Smooth muscle cell (in vitro differentiated cells): Measurements from ENCODE around the gene FOXF2. TPM values are rescaled to one million over a fixed set of nuclear protein-coding genes. Genes with fewer than 3 reads are reported as not detected.

ENCODE experiments used
- DNase-seq: peaks from one replicate; lab custom pipeline; 2025; ENCODE audit not compliant: unreplicated experiment; lab: John Stamatoyannopoulos, UW
- H2AFZ ChIP-seq: fragments of 200-600 bp; sonication (generic); 2 replicates; pipeline ENCODE4 v1.6.0; 2016; ENCODE audit warnings: antibody characterized with exemption, low read depth, mild to moderate bottlenecking
- H3F3A ChIP-seq: fragments of 200-600 bp; sonication (generic); 2 replicates; pipeline ENCODE4 v1.6.0; 2017; ENCODE audit warnings: antibody characterized with exemption, low read depth
- H3K27ac ChIP-seq: fragments of 200-600 bp; sonication (generic); 2 replicates; pipeline ENCODE4 v1.5.1; 2016; ENCODE audit warnings: low read depth, mild to moderate bottlenecking
- H3K27me3 ChIP-seq: fragments of 200-600 bp; sonication (generic); 2 replicates; pipeline ENCODE4 v1.6.1; 2016; ENCODE audit warnings: low read depth, mild to moderate bottlenecking
- H3K36me3 ChIP-seq: fragments of 200-600 bp; sonication (generic); 2 replicates; pipeline ENCODE4 v1.5.1; 2016; ENCODE audit warnings: low read depth
- H3K4me1 ChIP-seq: fragments of 200-600 bp; sonication (generic); 2 replicates; pipeline ENCODE4 v1.5.1; 2016; ENCODE audit warnings: low read depth
- H3K4me2 ChIP-seq: fragments of 200-600 bp; sonication (generic); 2 replicates; pipeline ENCODE4 v1.6.0; 2016; ENCODE audit warnings: mild to moderate bottlenecking
- H3K4me3 ChIP-seq: fragments of 200-600 bp; sonication (generic); 2 replicates; pipeline ENCODE4 v1.5.1; 2016; ENCODE audit warnings: mild to moderate bottlenecking
- H3K79me2 ChIP-seq: fragments of 200-600 bp; sonication (generic); 2 replicates; pipeline ENCODE4 v1.6.0; 2016; ENCODE audit warnings: low read depth, mild to moderate bottlenecking
- H3K9ac ChIP-seq: fragments of 200-600 bp; sonication (generic); 2 replicates; pipeline ENCODE4 v1.6.0; 2016; ENCODE audit warnings: low read depth
- H3K9me3 ChIP-seq: fragments of 200-600 bp; sonication (generic); replicated peaks from 2 replicates; pipeline ENCODE4 v1.5.1; 2016; ENCODE audit warnings: low read depth
- H4K20me1 ChIP-seq: fragments of 200-600 bp; sonication (generic); 2 replicates; pipeline ENCODE4 v1.6.0; 2016; ENCODE audit warnings: low read depth
- WGBS: methylation state at CpG from one replicate; pipeline ENCODE4 v1.1.7; 2016; ENCODE audit warnings: low lambda C conversion rate; 5-methylcytosine and 5-hydroxymethylcytosine counted together
- polyA plus RNA-seq: library from polyadenylated mRNA; unstranded; fragments of >200 nt; fragmentation: Nextera tagmentation; extraction: Ambion mirVana; gene quantifications from 2 replicates; pipeline ENCODE4 v1.2.1, GENCODE V29; 2016
- total RNA-seq: library from RNA; depleted of rRNA; stranded (reverse); fragments of >200 nt; gene quantifications from 2 replicates; pipeline ENCODE4 v1.2.3, GENCODE V29; 2014
- TF ChIP-seq, protein P1 (sequence below): fragments of 200-600 bp; sonication (generic); IDR thresholded peaks from 2 replicates; pipeline ENCODE4 v1.5.1; 2017; ENCODE audit warnings: borderline replicate concordance, mild to moderate bottlenecking, antibody characterized with exemption; ENCODE audit not compliant: insufficient read depth, poor library complexity, severe bottlenecking

The FOXF2 gene
- total and polyA plus RNA-seq, 2 experiments from 2014 or later: 3.5 to 4.8 TPM

DNA sequence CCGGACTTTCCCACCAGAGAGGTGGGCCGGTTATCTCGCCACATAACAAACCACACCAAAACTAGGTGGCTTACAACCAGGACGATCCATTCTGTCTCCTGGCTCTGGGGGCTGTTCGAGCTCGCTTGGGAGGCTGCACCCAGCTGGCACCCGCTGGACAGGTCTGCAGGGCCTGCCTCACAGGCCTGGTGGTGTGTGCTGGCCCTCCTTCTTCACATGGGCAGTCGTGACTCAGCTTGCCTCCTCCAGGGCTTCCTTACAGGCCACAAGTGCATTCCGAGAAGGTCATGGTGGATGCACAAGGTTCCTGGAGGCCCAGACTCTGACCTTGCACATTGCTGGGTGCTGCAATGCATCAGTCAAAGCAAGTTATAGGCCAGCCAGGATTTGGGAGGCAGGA lies 34.2 kb downstream of the FOXF2 start:
- H3K79me2 ChIP-seq: no peaks in the 10 kb centered on the region
- no peak for DNase-seq
- no peaks in the 10 kb centered on the region for H3K9me3 ChIP-seq
- H4K20me1 ChIP-seq: no peaks in the 10 kb centered on the region
- no peaks in the 10 kb centered on the region for H3K4me1 ChIP-seq
- no peaks in the 10 kb centered on the region for H3K36me3 ChIP-seq
- no peak overlapping the region for H3K27ac ChIP-seq
- no peak overlapping the region for H3K9ac ChIP-seq
- H3K4me2 ChIP-seq: no peak overlapping the region
- 81% methylated on average over 9 of the region's 9 CpGs for WGBS
- no peak overlapping the region for H3K4me3 ChIP-seq
- H3F3A ChIP-seq: no peaks in the 10 kb centered on the region
- H3K27me3 ChIP-seq: no peaks in the 10 kb centered on the region
- H2AFZ ChIP-seq: no peak overlapping the region
- TF ChIP-seq, protein P1, sequence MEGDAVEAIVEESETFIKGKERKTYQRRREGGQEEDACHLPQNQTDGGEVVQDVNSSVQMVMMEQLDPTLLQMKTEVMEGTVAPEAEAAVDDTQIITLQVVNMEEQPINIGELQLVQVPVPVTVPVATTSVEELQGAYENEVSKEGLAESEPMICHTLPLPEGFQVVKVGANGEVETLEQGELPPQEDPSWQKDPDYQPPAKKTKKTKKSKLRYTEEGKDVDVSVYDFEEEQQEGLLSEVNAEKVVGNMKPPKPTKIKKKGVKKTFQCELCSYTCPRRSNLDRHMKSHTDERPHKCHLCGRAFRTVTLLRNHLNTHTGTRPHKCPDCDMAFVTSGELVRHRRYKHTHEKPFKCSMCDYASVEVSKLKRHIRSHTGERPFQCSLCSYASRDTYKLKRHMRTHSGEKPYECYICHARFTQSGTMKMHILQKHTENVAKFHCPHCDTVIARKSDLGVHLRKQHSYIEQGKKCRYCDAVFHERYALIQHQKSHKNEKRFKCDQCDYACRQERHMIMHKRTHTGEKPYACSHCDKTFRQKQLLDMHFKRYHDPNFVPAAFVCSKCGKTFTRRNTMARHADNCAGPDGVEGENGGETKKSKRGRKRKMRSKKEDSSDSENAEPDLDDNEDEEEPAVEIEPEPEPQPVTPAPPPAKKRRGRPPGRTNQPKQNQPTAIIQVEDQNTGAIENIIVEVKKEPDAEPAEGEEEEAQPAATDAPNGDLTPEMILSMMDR: no peak

DNA sequence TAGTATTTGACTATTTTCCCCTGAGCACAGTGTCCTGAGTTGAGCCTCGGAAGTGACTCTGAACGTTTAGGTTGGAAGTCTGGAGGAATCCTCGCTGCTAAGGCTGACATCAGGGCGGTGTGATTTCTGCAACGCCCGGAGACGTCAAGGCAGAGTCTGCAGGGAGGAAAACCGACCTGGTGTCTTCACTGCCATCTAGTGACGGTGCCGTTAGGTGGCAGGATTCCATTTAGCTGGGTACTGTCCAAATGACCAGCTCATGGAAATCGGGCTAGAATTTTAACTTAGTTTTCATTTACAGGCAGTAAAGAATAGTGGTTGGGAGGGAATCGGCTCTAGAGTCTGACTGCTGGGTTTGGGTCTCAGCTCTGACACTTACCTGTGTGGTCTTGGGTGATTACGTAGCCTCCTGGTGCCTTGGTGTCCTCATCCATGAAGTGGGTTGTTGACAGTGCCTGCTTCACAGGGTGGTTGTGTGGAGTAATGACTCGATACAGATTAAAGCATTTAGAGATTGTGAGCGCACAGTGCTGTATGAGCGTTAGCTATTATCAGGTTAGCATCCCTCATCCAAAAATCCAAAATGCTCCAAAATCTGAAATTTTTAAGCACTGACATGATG lies 35.0 kb downstream of the FOXF2 start:
- Histone ChIP-seq H3K36me3 (no peaks in the 10 kb centered on the region), H3F3A (no peaks in the 10 kb centered on the region), H2AFZ (no peak overlapping the region), H3K27me3 (no peaks in the 10 kb centered on the region), H3K4me1 (no peaks in the 10 kb centered on the region), H4K20me1 (no peaks in the 10 kb centered on the region), H3K9ac (no peak overlapping the region), H3K9me3 (no peaks in the 10 kb centered on the region), H3K27ac (no peak overlapping the region), H3K79me2 (no peaks in the 10 kb centered on the region), H3K4me3 (no peak overlapping the region), H3K4me2 (peak overlapping the region; percentile 31)
- 33% methylated on average over 16 of the region's 16 CpGs for WGBS
- DNase-seq: no peak
- TF ChIP-seq, protein P1: peak; percentile 60

DNA sequence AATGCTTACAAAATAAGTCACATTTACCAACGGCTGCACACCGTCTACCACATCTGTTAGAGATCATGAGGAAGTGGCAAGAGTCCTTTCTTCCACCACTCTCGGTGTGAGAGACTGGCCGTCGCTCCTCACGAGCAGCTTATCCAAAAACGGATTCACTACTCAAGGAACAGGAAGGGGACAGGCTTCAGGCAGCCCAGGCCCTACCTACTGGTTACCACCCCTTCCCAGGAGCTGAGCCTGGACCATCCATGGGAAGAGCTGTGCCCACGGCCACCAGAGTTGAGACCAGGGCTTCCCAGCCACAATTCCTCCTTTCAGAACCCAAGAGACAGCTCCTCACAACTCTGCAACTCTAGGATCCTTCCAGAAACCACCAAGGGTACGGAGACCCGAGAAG lies 37.0 kb downstream of the FOXF2 start:
- DNase-seq: no peak
- Histone ChIP-seq H4K20me1 (no peaks in the 10 kb centered on the region), H3K4me1 (no peaks in the 10 kb centered on the region), H3K9ac (no peak overlapping the region), H3K4me2 (no peak overlapping the region), H2AFZ (no peak overlapping the region), H3K9me3 (no peaks in the 10 kb centered on the region), H3K27ac (no peak overlapping the region), H3K36me3 (no peaks in the 10 kb centered on the region), H3K27me3 (no peaks in the 10 kb centered on the region), H3K79me2 (no peaks in the 10 kb centered on the region), H3F3A (no peaks in the 10 kb centered on the region), H3K4me3 (no peak overlapping the region)
- WGBS: 83% methylated on average over 10 of the region's 10 CpGs
- TF ChIP-seq, protein P1: no peak

DNA sequence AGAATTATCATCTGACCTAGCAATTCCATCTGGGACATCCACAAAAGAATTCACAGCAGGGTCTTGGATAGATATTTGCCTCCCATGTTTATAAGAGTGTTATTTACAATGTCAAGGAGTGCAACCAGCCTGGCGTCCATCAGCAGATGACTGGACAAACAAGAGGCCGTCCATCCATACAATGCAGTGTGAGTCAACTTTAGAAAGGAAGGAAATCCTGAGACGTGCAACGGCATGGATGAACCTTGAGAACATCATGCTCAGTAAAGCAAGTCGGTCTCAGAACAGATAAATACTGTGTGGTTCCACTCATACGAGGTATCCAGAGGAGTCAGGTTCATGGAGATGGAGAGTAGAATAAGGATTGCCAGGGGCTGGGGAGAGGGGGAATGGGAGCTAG lies 46.4 kb downstream of the FOXF2 start:
- WGBS: 75% methylated on average over 6 of the region's 6 CpGs
- Histone ChIP-seq H3K79me2 (no peaks in the 10 kb centered on the region), H3K36me3 (no peaks in the 10 kb centered on the region), H3K4me1 (no peaks in the 10 kb centered on the region), H3K4me3 (no peak overlapping the region), H2AFZ (no peak overlapping the region), H3K27ac (no peak overlapping the region), H3K9ac (no peak overlapping the region), H3K4me2 (no peak overlapping the region), H4K20me1 (no peaks in the 10 kb centered on the region), H3F3A (no peaks in the 10 kb centered on the region), H3K27me3 (peaks cover 14% of the 10 kb centered on the region), H3K9me3 (no peaks in the 10 kb centered on the region)
- DNase-seq: no peak
- TF ChIP-seq, protein P1: no peak
